H54 (cell line): Measurements from ENCODE around the gene PURA.

Source experiments
- DNase-seq: peaks from one replicate; pipeline ENCODE4 v3.0.0; 2011; ENCODE audit warnings: low spot score, mixed read lengths; ENCODE audit not compliant: insufficient read length
- FAIRE-seq: peaks from 3 replicates; lab custom pipeline; 2011; peaks lifted over from hg19 to GRCh38; lab: Jason Lieb, UNC
- POLR2A ChIP-seq: IDR thresholded peaks from 2 replicates; pipeline ENCODE4 v1.6.1; 2011; ENCODE audit warnings: low read depth, mild to moderate bottlenecking, low read length

The PURA gene

GRCh38 chr5:140168371-140168770 is 54.5 kb downstream of the PURA start:
- no peak for DNase-seq
- no peak for TF ChIP-seq POLR2A
- no peak for FAIRE-seq

GRCh38 chr5:140169410-140169809 is 55.5 kb downstream of the PURA start:
- TF ChIP-seq POLR2A = no peak
- DNase-seq = no peak
- no peak for FAIRE-seq

GRCh38 chr5:140172483-140172882 is 58.6 kb downstream of the PURA start:
- TF ChIP-seq POLR2A = no peak
- DNase-seq (no peak), FAIRE-seq (no peak)

GRCh38 chr5:140174014-140174413 is 60.1 kb downstream of the PURA start:
- no peak for FAIRE-seq
- TF ChIP-seq POLR2A = no peak
- DNase-seq = no peak

GRCh38 chr5:140174465-140175366 is 60.8 kb downstream of the PURA start, which contains the start of gene CYSTM1:
TSS of gene CYSTM1 (plus strand) at chr5:140175188. CDS start at chr5:140194466, 19,278 bp downstream.
- TF ChIP-seq POLR2A = peak; percentile 49; the same call in 1 of the 2 replicates
- DNase-seq = peak; percentile 88
- peak; percentile 57 for FAIRE-seq
